Suprapubic skin (tissue), 3 donors: Measurements from ENCODE around the gene CAMTA1.

Source experiments
- EP300 ChIP-seq: sonication (generic); formaldehyde crosslinking; IDR thresholded peaks from one replicate; pipeline ENCODE4 v1.6.1; 2017; ENCODE audit warnings: antibody characterized with exemption
- POLR2A ChIP-seq, 2 donors: fragments of 450-650 bp; IDR thresholded peaks; one replicate each; pipeline ENCODE4 v1.6.1; 2017; ENCODE audit warnings: antibody characterized with exemption in 2 of 2, mild to moderate bottlenecking in 2 of 2, moderate library complexity in 2 of 2
- TF ChIP-seq, protein P1 (sequence below), 2 donors: fragments of 200-600 bp in 1 of 2; fragments of 450-650 bp in 1 of 2; sonication (generic) in 1 of 2; IDR thresholded peaks; one replicate each; pipeline ENCODE4 v1.5.1; 2016 to 2019; ENCODE audit warnings: antibody characterized with exemption in 2 of 2, mild to moderate bottlenecking in 1 of 2, moderate library complexity in 1 of 2

GRCh38 chr1:6927626-6928025 lies 142.4 kb downstream of the CAMTA1 start:
- TF ChIP-seq POLR2A (IDR thresholded peaks at IDR 0.05) (no peak), EP300 (no peak)
- TF ChIP-seq, protein P1, sequence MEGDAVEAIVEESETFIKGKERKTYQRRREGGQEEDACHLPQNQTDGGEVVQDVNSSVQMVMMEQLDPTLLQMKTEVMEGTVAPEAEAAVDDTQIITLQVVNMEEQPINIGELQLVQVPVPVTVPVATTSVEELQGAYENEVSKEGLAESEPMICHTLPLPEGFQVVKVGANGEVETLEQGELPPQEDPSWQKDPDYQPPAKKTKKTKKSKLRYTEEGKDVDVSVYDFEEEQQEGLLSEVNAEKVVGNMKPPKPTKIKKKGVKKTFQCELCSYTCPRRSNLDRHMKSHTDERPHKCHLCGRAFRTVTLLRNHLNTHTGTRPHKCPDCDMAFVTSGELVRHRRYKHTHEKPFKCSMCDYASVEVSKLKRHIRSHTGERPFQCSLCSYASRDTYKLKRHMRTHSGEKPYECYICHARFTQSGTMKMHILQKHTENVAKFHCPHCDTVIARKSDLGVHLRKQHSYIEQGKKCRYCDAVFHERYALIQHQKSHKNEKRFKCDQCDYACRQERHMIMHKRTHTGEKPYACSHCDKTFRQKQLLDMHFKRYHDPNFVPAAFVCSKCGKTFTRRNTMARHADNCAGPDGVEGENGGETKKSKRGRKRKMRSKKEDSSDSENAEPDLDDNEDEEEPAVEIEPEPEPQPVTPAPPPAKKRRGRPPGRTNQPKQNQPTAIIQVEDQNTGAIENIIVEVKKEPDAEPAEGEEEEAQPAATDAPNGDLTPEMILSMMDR (IDR thresholded peaks at IDR 0.05): no peak
